Tibial nerve (tissue), 4 donors: Measurements from ENCODE around the gene PRR22. TPM values are rescaled to one million over a fixed set of nuclear protein-coding genes. Genes with fewer than 3 reads are reported as not detected.
"Not testable (repeated sequence)": the region's sequence is repeated elsewhere in the genome, so short reads cannot be mapped to it uniquely, and the experiment has no call there.

Source experiments
- DNase-seq, 2 donors: peaks; one replicate each; pipeline ENCODE4 v3.0.0-alpha.2; 2019; ENCODE audit warnings: low spot score in 2 of 2
- H3K27ac ChIP-seq, 4 donors: fragments of 200-600 bp; sonication (generic) in 3 of 4; one replicate each; pipeline ENCODE4 v1.5.1; 2017 to 2019; ENCODE audit warnings: mild to moderate bottlenecking in 1 of 4
- H3K27me3 ChIP-seq, 2 donors: fragments of 200-600 bp; sonication (generic) in 1 of 2; one replicate each; pipeline versions ENCODE4 v1.5.1 to v1.6.0; 2017 to 2019
- H3K36me3 ChIP-seq, 3 donors: fragments of 200-600 bp; sonication (generic); one replicate each; pipeline ENCODE4 v1.5.1; 2018 to 2019
- H3K4me1 ChIP-seq, 4 donors: fragments of 200-600 bp; sonication (generic) in 3 of 4; one replicate each; pipeline ENCODE4 v1.5.1; 2017 to 2019
- H3K4me3 ChIP-seq, 4 donors: fragments of 200-600 bp; sonication (generic) in 3 of 4; one replicate each; pipeline ENCODE4 v1.5.1; 2017 to 2019; ENCODE audit warnings: mild to moderate bottlenecking in 1 of 4, moderate library complexity in 1 of 4
- H3K9me3 ChIP-seq, 4 donors: fragments of 200-600 bp; sonication (generic) in 3 of 4; one replicate each; pipeline ENCODE4 v1.5.1; 2017 to 2019
- CTCF ChIP-seq, 5 experiments: fragments of 200-600 bp in 3 of 5; fragments of 450-650 bp in 2 of 5; sonication (generic) in 3 of 5; IDR thresholded peaks; one replicate each; pipeline ENCODE4 v1.5.1; 2016 to 2019; ENCODE audit warnings: antibody characterized with exemption in 5 of 5, mild to moderate bottlenecking in 3 of 5, moderate library complexity in 2 of 5
- EP300 ChIP-seq, 2 donors: sonication (generic); formaldehyde crosslinking; IDR thresholded peaks; one replicate each; pipeline ENCODE4 v1.6.1; 2017; ENCODE audit warnings: antibody characterized with exemption in 2 of 2, mild to moderate bottlenecking in 1 of 2
- POLR2A ChIP-seq, 2 donors: fragments of 450-650 bp; IDR thresholded peaks; one replicate each; pipeline ENCODE4 v1.6.1; 2017; ENCODE audit warnings: antibody characterized with exemption in 2 of 2, mild to moderate bottlenecking in 2 of 2, moderate library complexity in 2 of 2
- WGBS, 2 donors: methylation state at CpG; one replicate each; pipeline ENCODE4 v1.1.5; 2018; 5-methylcytosine and 5-hydroxymethylcytosine counted together
- total RNA-seq, 4 donors: library from RNA; depleted of rRNA; stranded (reverse); fragments of >200 nt; gene quantifications; one replicate each; pipeline ENCODE4 v1.1.0, GENCODE V29; 2016

Gene PRR22
- total RNA-seq, 4 donors from 2014 or later: 0.66 to 6.3 (median 2.3) TPM

DNA sequence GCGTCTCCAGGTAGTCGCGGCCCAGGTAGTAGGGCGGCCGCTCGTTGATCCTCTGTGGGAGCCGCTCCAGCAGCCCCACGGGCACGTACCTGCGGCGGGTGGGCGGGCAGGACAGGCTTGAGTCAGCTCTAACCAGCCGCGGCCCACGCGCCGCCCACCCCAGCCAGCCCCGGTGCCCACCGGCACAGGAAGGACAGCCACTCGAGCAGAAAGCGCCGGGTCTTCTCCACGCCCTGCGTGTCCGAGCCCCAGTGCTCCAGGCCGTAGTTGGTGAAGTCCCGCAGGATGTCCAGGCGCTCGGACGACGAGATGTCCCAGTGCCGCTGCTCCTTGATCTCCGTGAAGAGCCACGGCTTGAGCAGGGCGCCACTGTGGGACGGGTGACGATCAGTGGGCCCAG, 877 bp upstream of the PRR22 start:
- peaks cover 3 to 75% (median 21%) of the 10 kb centered on the region in 3 donors for H3K36me3 ChIP-seq
- TF ChIP-seq EP300 (IDR thresholded peaks at IDR 0.05) (no peak), CTCF (IDR thresholded peaks at IDR 0.05) (no peak), POLR2A (IDR thresholded peaks at IDR 0.05) (no peak)
- H3K4me3 ChIP-seq: no peak overlapping the region
- H3K9me3 ChIP-seq: no peaks in the 10 kb centered on the region
- H3K27me3 ChIP-seq: no peaks in the 10 kb centered on the region
- 89 to 95% methylated on average over 15 to 25 of the region's 37 CpGs for WGBS, 2 donors
- DNase-seq: no peak
- H3K4me1 ChIP-seq: peaks cover 0 to 8% (median 2%) of the 10 kb centered on the region in 4 donors
- H3K27ac ChIP-seq: no peak overlapping the region

DNA sequence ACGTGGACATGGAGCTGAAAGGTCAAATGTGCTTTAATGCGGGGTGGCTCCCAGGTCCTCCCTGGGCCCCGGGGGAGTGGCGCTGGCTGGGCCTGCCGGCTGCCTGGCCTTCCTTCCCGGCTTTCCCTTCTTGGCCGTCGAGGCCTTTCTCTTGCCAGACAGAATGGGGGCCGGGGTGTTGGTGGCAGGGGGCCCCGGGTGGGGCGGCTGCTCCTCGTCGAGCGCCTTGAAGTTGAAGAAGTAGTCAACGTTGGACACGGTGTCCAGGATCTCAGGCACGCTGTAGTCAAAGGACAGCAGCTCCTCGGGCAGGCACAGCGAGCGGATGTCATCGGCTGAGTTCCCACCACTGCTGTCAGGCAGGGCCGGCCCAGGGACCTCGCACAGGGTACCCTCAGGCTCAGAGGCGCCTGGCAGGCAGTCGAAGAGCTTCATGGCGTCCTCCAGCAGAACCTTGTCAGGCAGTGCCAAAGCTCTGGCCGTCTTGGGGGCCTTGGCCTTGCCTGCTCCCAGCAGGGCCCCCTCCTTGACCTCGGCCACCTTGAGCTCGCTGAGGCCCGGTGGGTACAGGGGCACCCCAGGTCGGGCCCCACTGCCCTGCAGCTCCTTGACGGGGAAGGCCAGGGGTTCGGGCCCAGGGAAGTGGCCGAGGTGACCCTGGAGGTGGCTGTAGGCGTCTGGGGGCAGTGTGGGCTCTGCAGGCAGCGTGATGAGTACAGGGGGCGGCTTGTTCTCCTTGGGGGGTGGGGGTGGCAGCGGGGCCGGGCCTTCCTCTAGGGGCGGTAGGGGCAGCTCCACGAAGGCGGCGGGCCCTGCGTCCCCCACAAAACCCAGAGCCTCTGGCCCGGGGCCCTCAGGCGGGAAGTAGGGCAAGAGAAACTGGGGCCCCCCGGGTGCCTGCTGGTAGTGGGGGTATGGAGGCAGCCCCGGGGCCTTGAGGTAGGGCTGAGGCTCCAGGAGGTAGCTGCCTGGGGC, 1.3 kb downstream of the PRR22 start:
- H3K27ac ChIP-seq: no peak overlapping the region
- DNase-seq: no peak
- WGBS, 2 donors: 69 to 73% methylated on average over 30 to 33 of the region's 48 CpGs
- H3K4me3 ChIP-seq: no peak overlapping the region
- H3K9me3 ChIP-seq: no peaks in the 10 kb centered on the region
- H3K27me3 ChIP-seq: no peaks in the 10 kb centered on the region
- no peak for TF ChIP-seq POLR2A (IDR thresholded peaks at IDR 0.05)
- no peak for TF ChIP-seq CTCF (IDR thresholded peaks at IDR 0.05)
- TF ChIP-seq EP300 (IDR thresholded peaks at IDR 0.05): no peak
- no peaks in the 10 kb centered on the region for H3K4me1 ChIP-seq
- H3K36me3 ChIP-seq: peaks cover 0 to 57% (median 21%) of the 10 kb centered on the region in 3 donors

DNA sequence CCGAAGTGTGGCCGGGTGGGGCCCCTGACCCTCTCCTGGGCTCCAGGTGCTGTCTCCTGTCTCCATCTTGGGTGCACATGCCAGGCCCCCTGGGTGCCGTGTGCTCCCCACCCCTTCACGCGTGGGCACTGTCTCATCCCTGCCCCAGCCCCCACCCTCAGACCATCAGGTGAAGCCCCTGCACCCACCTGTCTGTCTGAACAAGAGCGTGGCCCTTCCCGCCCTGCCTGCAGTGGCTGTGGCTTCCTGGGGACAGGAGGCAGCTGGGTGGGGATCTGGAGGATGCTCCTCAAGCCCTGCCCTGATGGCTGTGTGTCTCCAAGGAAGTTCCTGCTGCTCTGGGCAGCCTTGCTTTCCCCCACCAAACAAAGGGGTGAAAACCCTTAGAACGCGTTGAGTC, 2.2 kb downstream of the PRR22 start:
- WGBS, 2 donors: 87 to 91% methylated on average over 3 to 5 of the region's 9 CpGs
- H3K4me1 ChIP-seq: no peaks in the 10 kb centered on the region
- H3K27me3 ChIP-seq: no peaks in the 10 kb centered on the region
- peaks cover 0 to 48% (median 12%) of the 10 kb centered on the region in 3 donors for H3K36me3 ChIP-seq
- H3K27ac ChIP-seq: no peak overlapping the region
- no peak for TF ChIP-seq EP300 (IDR thresholded peaks at IDR 0.05)
- no peak for TF ChIP-seq CTCF (IDR thresholded peaks at IDR 0.05)
- TF ChIP-seq POLR2A (IDR thresholded peaks at IDR 0.05): no peak
- DNase-seq: no peak
- H3K4me3 ChIP-seq: no peak overlapping the region
- H3K9me3 ChIP-seq: no peaks in the 10 kb centered on the region

GRCh38 chr19:5780916-5781315, 3.6 kb downstream of the PRR22 start:
- peaks cover 0 to 34% (median 0%) of the 10 kb centered on the region in 3 donors for H3K36me3 ChIP-seq
- not testable (repeated sequence) for H3K27ac ChIP-seq, H3K27me3 ChIP-seq, H3K4me3 ChIP-seq, H3K4me1 ChIP-seq, DNase-seq, H3K9me3 ChIP-seq
- WGBS, 2 donors: 48 to 62% methylated on average over 10 to 11 of the region's 11 CpGs

GRCh38 chr19:5778402-5778801, 6.1 kb downstream of the PRR22 start:
- no peaks in the 10 kb centered on the region for H3K9me3 ChIP-seq
- H3K36me3 ChIP-seq: peaks cover 0 to 9% (median 0%) of the 10 kb centered on the region in 3 donors
- H3K4me1 ChIP-seq: peaks cover 0 to 5% (median 0%) of the 10 kb centered on the region in 4 donors
- no peak overlapping the region for H3K4me3 ChIP-seq
- H3K27me3 ChIP-seq: no peaks in the 10 kb centered on the region
- DNase-seq: no peak
- no peak overlapping the region for H3K27ac ChIP-seq
- no peak for TF ChIP-seq POLR2A (IDR thresholded peaks at IDR 0.05)
- no peak for TF ChIP-seq CTCF (IDR thresholded peaks at IDR 0.05)
- WGBS, 2 donors: 81 to 87% methylated on average over 15 to 17 of the region's 17 CpGs
